ENCODE measurements around the gene URB2.

Gene URB2

DNA sequence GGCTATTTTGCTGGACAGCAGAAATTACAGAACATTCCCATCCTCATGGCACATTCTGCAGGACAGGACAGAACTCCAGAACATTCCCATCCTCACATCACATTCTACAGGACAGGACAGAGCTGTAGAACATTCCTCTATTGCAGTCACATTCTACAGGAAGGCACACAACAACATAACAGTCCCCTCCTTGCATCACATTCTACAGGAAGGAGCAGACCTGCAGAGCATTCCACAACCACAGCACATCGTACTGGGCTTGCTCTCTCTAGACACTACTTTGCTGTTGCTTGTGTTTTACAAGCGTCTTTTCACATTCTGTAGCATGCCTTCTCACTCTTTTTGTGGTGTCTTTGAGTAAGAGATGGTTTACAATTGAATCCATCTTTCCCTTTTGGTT, 40.7 kb upstream of the URB2 start:
- TF ChIP-seq, protein P1, sequence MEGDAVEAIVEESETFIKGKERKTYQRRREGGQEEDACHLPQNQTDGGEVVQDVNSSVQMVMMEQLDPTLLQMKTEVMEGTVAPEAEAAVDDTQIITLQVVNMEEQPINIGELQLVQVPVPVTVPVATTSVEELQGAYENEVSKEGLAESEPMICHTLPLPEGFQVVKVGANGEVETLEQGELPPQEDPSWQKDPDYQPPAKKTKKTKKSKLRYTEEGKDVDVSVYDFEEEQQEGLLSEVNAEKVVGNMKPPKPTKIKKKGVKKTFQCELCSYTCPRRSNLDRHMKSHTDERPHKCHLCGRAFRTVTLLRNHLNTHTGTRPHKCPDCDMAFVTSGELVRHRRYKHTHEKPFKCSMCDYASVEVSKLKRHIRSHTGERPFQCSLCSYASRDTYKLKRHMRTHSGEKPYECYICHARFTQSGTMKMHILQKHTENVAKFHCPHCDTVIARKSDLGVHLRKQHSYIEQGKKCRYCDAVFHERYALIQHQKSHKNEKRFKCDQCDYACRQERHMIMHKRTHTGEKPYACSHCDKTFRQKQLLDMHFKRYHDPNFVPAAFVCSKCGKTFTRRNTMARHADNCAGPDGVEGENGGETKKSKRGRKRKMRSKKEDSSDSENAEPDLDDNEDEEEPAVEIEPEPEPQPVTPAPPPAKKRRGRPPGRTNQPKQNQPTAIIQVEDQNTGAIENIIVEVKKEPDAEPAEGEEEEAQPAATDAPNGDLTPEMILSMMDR (IDR thresholded peaks at IDR 0.05), result no peak

GRCh38 chr1:229590119-229590518, 35.9 kb upstream of the URB2 start:
- TF ChIP-seq, protein P1 (IDR thresholded peaks at IDR 0.05), result no peak

DNA sequence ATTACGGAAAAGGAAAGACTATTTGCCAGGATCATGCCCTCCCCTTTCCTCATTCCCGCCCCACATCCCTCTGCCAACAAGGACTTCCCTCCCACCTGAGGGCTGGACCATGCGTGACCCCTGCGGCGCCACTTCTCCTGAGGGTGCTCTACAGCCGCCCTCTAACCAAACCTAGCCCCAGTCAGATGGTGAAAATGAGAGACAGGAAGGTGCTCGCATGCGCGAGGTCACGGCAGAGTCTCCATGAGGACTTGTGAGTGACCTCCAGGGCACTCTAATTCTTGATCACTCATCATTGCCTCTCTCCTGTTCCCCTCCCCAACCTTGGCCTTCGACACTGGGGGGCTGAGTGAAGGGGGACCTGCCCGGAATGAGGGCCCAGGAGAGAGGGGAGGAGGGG, 32.2 kb upstream of the URB2 start:
- TF ChIP-seq, protein P1 (IDR thresholded peaks at IDR 0.05), result no peak

DNA sequence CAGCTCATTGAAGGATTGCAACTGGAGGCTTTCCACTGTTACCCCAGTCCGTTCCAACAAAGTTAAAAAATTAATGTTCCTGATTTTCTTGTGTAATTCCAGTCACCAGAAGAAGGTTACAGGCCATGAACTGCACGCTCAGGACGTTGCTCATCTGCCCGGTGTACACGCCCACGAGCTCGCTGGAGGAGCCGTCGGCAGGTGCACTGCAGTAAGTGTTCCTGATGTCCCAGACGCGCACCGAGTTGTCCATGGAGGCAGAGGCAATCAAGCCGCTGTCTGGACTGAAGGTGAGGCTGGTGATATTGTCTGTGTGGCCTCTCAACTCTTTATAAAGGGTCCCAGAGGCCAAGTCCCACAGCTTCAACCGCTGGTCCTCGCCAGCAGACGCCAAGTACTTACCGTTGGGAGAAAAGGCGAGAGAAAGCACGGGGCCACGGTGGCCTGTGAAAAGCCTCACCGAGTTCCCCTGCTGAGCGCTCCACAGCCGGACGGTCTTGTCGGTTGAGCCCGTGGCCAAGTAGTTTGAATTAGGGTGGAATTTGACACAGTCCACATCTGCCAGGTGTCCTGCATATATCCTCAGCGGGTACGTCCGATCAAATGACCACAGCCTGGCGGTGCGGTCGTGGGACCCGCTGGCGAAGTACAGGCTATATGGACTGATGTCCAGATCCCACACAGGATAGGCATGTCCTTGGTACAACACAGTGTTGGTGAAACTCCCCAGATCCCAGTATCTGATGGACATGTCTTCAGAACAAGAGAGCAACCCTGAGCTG, 31.6 kb upstream of the URB2 start:
- TF ChIP-seq, protein P1 (IDR thresholded peaks at IDR 0.05), result no peak

- TF ChIP-seq, protein P1 (IDR thresholded peaks at IDR 0.05), result no peak
These were observed 28.9 kb upstream of the URB2 start for GRCh38 chr1:229596925-229597699.

DNA sequence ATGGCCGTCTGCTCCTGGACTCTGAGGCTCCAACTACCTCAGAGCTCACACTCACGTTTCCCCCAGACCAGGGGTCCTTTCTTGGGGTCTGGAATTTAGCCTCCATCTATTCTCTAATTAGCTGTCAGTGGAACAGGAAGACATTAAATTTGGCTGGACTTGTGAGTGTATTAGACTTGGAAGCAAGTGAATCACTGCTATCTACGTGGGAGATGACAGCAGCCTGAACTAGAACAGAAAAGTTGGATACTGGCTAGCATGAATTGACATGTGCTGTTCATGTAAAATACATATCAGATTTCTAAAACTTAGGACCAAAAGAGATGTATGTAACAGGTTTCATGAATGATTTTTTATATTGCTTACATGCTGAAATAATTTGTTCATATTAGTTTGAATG, 28.2 kb upstream of the URB2 start:
- TF ChIP-seq, protein P1 (IDR thresholded peaks at IDR 0.05), result no peak

DNA sequence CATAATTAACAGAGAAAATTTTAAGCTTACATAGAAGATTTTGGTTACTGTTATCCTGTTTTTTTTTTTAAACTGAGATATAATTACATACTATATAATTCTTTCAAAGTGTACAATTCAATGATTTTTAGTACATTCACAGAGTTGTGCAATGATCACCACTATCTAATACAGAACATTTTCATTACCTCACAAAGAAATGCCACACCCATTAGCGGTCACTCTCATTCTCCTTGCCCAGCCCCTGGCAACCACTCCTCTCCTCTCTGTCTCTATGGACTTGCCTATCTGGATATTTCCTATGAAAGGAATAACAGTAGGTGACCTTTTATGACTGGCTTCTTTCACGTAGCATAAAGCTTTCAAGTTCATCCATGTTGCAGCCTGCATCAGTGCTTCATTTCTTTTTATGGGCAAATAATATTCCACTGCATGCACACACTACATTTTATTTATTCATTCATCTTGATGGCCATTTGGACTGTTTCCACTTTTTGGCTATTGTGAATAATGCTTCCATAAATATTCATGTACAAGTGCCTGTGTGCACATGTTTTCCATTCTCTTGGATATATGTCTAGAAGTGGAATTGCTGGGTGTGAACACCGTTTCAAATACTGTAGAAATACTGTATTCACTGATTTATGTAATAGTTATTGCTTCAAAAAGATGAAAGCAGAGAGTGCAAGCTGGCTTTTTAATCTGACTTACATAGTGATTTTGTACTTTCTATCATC, 26.7 kb upstream of the URB2 start:
- TF ChIP-seq, protein P1 (IDR thresholded peaks at IDR 0.05), result no peak
